HG02840 (cell line): ENCODE measurements around the gene POU5F1.
"Not testable (repeated sequence)": the region's sequence is repeated elsewhere in the genome, so short reads cannot be mapped to it uniquely, and the experiment has no call there.

ENCODE experiments used
- ATAC-seq: cut with Tn5 transposase; IDR thresholded peaks from one replicate; pipeline ENCODE4 v1.9.1; 2021; ENCODE audit warnings: mild to moderate bottlenecking, moderate library complexity, moderate number of reproducible peaks; ENCODE audit not compliant: unreplicated experiment, low FRiP score

The POU5F1 gene

DNA sequence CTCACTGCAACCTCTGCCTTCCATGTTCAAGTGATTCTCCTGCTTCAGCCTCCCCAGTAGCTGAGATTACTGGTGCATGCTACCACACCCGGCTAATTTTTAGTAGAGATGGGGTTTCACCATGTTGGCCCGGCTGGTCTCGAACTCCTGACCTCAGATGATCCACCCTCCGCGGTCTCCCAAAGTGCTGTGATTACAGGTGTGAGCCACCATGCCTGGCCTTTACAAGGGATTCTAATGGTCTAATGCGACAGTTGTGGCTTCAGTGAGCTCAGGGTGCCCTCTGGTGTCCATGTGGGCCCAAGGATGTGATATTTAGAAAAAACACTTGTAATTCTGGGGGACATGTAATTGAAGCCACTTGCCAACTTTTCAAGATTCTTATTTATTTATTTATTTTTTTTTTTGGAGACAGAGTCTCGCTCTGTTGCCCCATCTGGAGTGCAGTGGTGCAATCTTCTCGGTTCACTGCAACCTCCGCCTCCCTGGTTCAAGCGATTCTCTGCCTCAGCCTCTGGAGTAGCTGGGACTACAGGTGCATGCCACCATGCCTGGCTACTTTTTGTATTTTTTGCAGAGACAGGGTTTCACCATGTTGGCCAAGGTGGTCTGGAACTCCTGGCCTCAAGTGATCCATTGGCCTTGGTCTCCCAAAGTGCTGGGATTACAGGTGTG is 22.1 kb upstream of the POU5F1 start:
- ATAC-seq = not testable (repeated sequence)

DNA sequence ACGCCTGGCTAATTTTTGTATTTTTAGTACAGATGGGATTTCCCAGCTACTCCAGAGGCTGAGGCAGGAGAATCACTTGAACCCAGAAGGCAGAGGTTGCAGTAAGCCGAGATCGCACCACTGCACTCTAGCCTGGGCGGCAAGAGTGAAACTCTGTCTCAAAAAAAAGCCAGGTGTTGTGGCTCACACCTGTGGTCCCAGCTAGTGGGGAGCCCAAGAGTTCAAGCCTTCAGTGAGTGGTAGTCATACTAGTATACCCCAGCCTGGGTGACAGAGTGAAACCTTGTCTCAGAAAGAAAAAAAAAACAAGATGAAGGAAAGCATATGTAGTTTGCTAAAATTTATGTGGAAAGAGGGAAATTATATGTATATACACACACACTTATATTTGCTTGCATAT is 20.0 kb upstream of the POU5F1 start:
- ATAC-seq = no peak

DNA sequence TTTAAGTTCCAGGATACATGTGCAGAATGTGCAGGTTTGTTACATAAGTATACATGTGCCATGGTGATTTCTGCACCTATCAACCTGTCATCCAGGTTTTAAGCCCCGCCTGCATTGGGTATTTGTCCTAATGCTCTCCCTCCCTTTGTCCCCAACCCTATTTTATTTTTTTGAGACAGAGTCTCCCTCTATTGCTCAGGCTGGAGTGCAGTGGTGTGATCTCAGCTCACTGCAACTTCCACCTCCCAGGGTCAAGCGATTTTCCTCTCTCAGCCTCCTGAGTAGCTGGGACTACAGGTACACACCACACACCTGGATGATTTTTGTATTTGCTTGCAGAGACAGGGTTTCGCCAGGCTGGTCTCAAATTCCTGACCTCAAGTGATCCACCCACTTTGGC is 18.7 kb upstream of the POU5F1 start:
- ATAC-seq = not testable (repeated sequence)

DNA sequence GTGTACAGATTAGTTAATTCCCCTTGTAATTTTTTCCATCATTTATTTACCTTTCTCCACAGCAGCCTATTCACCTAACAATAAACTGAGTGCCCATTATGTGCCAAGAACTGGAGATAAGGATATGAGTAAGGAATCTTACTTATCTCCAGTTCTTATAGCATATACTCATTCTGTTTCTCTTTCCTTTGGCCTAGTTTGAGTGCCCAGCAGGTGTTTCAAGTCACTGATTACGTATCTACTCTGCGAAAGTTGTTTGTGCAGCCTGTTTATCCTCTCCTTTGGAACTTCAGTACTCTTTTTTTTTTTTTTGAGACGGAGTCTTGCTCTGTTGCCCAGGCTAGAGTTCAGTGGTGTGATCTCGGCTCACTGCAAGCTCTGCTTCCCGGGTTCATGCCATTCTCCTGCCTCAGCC is 17.3 kb upstream of the POU5F1 start:
- ATAC-seq = no peak

DNA sequence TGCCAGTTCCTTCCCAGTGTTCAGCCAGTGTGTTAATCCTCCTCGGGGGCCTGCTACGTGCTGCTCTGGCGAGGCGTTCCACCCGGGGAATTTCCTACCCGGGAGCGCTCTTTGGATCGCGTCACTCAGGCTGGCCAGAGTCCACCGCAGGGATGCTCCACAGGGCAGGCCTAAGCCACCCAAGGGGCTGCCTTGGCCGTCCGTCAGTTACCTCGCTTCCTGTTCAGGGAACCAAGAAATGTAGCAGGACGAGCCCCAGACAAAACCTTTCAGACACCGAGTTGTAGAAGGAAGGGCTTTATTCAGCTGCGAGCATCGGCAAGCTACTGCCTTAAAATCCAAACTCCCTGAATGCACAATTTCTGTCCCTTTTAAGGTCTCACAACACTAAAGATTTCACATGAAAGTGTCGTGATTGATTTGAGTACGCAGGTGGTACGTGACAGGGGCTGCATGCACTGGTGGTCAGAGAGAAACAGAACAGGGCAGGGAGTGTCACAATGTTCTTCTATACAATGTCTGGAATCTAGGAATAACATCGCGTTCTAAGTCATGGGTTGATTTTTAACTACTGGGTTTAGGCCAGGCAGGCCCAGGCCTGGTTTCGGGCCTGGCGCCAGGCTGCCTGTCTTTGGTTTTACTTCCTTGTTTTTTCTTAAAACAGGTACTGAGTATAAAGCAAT is 15.7 kb upstream of the POU5F1 start:
- ATAC-seq = no peak

DNA sequence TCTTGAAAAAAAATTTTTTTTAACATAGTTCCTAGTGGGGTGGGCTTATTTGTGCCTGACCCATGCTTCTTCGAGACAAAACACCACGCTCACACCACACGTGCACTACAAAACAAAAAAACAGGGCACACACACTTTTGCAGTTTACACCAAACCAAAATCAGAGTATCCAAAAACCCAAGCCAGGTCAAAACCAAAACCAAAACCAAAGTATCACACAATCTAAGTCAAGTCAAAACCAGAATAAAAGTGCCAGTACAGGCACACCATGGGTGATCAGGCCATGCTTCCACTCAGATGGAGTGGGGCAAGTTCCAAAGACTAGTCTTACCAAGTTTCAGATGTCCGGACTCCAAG is 15.2 kb upstream of the POU5F1 start:
- ATAC-seq = not testable (repeated sequence)

DNA sequence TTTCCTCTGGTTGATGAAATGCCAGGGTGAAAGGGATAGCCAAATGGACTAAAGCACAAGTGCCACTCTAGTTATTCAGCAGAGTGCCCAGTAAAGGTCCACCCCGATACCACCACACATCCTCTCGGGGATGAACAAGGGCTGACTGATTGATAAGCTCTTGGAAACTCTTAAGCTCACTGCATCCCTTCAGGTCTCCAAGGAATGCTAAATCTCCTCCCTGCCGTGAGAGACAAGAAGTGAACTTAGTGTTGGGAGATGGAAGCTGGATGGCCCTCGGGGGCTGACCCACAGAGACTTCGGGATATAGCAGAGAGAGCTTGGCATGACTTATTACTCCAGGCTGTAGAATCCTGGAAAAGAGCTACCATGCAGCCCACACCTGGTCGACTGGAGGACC is 13.4 kb upstream of the POU5F1 start:
- not testable (repeated sequence) for ATAC-seq

DNA sequence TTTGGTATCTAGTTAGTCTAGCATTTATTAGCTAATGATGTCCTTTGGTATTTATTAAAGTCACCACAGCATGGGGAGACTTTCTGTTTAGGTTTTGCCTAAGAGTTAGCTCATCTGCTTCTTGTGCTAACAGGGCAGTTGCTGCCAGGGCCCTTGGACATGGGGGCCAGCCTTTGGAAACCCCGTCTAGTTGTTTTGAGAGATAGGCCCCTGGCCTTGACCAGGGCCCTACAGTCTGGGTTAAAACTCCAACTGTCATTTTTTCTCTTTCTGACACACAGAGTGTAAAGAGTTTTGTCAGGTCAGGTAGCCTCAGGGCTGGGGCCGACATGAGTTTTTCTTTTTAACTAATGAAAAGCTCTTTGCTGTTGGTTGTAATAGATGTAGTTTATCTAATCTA is 12.8 kb upstream of the POU5F1 start:
- ATAC-seq = not testable (repeated sequence)

DNA sequence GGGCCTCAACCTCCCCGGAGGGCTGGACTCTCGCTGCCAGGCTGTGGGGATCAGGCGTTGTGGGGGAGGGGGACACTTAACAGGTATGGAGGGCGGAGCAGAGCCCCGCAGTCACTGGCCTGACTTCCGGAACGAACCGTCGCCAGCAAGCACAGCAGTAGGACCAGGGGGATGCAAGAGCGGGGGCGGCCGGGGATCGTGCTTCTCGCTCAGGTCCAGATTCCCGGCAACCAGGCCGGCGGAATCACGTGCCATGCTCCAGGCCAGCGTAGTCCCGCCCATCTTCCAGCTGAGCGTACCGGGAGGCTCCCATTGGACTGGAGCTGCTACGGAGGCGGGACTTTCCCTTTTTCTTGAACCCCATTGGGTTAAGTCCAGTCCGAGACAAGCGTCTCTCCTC is 10.0 kb upstream of the POU5F1 start:
- ATAC-seq = no peak

DNA sequence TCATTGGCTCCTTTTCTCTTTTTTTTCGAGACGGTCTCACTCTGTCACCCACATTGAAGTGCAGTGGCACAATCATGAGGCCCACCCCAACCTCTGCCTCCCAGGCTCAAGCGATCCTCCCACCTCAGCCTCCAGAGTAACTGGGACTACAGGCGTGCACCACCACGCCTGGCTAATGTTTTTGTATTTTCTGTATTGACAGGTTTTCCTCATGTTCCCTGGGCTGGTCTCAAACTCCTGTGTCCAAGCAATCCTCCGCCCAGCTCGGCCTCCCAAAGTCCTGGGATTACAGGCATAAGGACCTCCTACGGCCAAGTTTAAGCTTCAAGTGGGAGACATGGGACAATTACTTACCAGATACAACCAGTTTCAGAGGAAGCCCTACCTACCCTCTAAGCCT is 9.4 kb upstream of the POU5F1 start:
- ATAC-seq = no peak

DNA sequence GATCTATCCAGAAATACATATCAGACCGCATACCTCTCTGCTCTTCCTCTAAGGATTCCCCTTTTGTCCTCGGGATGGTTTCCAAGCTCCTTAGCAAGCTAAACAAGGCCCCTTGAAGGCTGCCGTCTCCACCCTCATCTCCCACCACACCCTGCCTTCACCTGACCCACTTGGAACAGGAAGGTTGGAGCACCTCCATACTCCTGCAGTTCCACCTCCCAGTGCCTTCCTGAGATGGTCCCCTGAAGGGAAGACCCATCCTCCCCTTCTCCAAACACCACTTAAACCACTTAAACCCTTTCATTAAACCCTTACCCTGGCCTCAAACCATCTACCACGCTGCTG is 8.5 kb upstream of the POU5F1 start:
- no peak for ATAC-seq

DNA sequence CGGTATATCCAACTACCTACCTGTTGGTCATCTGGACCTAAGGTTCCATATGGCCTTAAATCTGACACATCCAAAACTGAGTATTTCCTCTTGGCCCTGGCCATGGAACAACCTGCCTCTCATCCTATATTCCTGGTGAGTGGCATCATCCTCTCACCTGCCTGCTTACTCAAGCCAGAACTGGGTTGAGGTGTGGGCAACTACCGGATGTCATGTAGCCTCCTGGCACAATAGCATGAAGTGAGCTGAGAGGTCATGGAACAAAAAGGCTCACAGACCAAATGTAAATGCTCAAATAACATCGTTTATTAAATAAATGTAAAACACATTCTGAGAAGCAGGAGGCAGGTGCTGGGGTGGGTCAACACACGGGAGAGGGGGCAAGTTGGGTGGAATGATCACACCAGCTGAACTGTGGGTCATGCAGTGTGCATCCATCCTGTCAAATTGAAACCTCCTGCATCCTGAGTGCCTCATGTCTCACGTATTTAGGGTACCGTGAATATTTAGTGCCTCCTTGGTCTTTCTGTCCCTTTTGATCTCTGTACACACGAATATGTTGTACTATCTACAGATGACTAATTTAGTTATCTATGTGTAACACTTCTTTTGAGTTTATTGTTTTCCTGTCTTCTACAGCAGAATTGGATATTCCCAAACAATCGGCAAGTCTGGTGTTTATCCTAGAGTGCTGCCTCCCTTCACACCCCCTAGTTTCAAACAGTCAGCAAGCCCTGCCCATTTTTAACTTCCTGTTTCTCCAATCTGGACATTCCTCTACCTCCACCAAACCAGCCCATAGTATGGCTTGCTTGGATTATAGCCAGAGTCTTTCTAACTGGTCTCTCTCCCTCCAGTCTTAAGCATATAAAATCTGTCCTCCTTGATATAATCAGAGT is 7.9 kb upstream of the POU5F1 start:
- ATAC-seq = no peak

DNA sequence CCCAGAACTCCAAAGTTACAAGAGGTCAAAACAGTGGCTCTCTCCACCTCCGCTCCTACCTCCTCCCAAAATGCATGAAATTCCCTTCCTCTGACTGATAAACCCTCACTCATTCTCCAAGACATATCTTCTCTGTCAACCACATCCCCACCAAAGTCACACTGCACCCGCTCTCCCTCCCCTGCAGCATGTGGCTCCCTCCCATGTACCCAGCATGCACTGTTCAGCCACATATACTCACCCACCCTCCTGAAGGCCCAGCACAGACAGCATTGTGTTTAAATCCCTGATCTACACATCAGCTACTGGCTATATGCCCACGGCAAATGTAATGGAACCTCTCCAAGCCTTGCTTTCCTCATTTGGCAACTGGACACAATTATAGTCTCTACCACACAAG is 5.5 kb upstream of the POU5F1 start:
- no peak for ATAC-seq

DNA sequence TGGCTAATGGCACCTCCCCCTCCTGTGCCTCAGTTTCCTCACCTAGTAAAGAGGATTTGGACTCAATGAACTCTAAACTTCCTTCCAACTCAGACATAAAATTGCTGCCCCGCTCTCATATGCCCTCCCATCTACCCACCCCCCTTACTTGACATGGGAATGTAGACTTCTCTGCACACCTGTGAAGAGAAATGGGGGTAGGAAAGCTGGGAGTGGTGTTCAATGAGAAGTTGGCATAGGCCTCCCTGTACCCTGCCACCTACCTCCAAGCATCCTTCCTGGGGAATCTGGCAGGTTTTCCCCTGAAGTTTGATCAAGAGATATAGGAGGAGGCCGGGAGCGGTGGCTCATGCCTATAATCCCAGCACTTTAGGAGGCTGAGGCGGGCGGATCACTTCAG is 3.9 kb upstream of the POU5F1 start:
- no peak for ATAC-seq

DNA sequence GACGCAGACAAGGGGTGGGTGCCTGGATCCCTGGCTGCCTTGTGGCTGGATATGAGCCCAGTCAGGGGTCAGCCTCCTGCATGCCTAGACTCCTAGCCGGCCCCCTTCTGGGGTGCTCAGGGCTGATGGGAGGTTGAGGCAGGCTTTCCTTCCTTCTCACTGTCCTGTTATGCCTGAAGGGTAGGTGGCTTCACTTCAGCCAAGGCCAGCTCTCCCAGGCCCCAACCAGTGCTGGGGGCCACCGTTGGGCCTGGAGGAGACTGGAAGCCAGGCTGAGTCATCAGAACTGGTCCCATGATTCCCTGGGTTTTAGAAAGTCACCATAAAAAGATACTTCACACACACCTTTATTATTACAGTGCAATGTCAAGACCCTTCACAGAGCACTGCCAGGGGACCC is 2.9 kb upstream of the POU5F1 start:
- no peak for ATAC-seq

DNA sequence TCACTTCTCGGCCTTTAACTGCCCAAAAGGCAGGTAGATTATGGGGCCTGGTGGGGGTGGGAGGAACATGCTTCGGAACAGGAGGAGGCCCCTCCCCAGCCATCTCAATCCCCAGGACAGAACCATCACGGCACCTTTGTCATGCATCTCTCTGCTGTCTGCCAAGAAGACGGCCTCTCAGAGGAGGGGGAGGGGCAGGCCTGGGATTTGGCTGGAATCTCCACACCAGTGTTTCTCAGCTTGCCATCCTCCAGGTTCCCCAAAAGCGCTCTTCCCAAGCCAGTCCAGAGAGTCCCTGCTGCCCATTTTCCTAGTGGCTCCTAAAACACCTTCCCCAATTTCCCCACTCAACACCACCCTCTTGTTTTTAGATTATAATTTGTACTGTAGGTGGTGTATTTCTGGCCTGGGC is 2.5 kb upstream of the POU5F1 start:
- ATAC-seq = no peak

DNA sequence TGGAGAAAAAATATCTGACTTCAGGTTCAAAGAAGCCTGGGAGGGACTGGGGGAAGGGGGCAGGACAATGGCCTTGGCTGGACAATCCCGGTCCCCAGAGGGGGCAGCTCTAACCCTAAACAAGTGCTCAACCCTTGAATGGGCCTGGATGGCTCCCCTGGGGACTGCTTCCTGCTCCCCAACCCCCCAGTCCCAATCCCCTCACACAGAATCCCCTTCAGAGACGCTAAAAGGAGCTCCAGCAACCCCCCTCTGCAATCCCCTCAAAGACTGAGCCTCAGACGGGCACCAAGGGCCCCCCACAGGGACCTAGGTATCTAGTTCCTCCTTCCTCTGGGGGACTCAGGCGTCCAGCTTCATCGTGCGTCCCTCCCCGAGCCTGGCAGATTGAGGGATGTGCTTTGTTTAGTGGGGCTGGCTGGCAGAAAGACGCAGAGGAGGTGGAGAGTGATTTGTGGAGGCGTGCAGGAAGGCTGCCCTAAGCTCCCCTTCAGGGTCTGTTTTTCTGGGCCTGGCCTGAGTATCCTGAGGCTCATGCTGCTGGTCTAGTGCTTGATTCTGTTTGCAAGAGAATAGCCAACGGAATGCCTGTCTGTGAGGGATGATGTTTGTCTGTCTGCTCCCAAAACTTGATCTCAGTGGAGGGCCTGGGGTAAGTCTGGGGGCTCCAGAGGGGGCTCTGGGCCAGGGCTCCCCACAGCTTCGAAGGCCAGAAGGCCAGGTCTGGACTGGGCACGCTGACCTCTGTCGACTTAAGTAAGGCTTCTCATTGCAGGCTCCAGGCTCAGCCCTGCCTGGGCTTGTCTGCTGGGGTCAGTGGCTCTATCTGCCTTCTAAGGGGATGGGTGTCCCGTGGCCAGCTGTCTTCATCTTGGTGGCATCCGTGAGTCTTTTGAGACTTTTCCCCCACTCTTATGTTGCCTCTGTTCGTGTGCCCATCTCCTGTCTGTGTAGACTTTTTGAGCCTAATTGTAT is 1.7 kb upstream of the POU5F1 start:
- no peak for ATAC-seq

DNA sequence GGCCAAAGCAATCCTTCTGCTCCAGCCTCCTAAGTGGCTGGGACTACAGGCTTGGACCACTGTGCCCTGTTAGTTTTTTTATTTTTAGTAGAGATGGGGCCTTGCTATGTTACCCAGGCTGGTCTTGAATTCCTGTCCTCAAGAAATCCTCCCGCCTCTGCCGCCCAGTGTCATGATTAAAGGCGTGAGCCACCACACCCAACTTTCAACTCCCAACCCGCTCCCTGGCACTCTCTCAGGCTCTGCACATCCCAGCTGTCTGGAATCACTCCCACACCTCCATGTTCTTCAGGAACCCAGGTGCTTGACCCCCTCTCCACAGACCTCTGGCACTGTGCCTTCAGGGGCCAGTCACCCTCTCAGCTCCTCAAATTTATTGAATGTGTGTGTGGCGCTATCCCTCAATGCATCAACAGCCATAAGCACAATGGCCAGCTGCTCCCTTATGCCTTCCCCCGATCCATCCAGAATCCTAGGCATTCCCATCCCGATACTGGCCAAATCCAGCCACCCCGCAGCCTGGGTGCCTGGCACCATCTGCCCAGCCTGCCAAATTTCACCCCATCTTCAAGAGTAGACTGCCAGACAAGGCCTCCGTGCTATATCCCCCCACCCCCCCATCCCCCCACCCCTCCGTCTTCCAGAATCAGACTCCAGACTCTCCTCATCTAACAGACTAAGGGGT is 647 bp upstream of the POU5F1 start:
- no peak for ATAC-seq

DNA sequence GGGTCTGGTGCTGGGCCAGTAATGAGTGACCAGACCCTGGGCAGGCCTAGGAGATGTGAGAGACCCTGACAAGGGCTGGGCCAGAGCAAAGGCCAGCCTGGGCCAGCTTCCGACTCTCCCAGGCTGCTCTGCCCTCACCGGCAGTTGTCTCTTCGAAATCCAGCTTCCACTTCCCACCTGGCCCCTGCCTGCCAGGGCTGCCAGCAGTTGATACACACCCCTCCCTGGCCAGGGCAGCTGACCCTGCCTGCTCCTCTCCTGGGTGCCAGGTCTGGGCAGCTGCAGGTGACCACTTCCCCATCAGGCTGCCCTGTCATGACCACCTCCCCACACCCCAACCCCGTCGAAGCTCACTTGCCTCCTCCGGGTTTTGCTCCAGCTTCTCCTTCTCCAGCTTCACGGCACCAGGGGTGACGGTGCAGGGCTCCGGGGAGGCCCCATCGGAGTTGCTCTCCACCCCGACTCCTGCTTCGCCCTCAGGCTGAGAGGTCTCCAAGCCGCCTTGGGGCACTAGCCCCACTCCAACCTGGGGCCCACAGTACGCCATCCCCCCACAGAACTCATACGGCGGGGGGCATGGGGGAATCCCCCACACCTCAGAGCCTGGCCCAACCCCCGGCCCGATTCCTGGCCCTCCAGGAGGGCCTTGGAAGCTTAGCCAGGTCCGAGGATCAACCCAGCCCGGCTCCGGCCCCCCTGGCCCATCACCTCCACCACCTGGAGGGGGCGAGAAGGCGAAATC is 453 bp downstream of the POU5F1 start:
- not testable (repeated sequence) for ATAC-seq
